SK-N-SH (cell line): ENCODE measurements around the gene NDUFS6. TPM values are rescaled to one million over a fixed set of nuclear protein-coding genes. Genes with fewer than 3 reads are reported as not detected.

ENCODE experiments used
- CTCF ChIA-PET: fragments of 300-600, 350-600 bp; formaldehyde crosslinking; extraction: SDS; loops from one replicate; lab custom pipeline; 2021; lab: Yijun Ruan, JAX
- POLR2A ChIA-PET: fragments of 350-600 bp; sonication (Branson Sonifier 250); formaldehyde crosslinking; extraction: SDS; loops from one replicate; lab custom pipeline; 2020; ENCODE audit warnings: antibody characterized with exemption, inconsistent platforms; lab: Yijun Ruan, JAX
- DNase-seq: peaks from one replicate; pipeline ENCODE4 v3.0.0; 2012
- H2AFZ ChIP-seq: fragments of 200-600 bp; sonication (generic); 2 replicates; pipeline ENCODE4 v1.8.1; 2016; ENCODE audit warnings: antibody characterized with exemption, mild to moderate bottlenecking, low read depth
- H3F3A ChIP-seq: fragments of 200-600 bp; sonication (generic); replicated peaks from 2 replicates; pipeline ENCODE3; 2016; ENCODE audit warnings: antibody characterized with exemption, mild to moderate bottlenecking; ENCODE audit not compliant: insufficient read depth
- H3K27ac ChIP-seq, 2 experiments: fragments of 200-500 bp in 1 of 2; fragments of 200-600 bp in 1 of 2; sonication (Bioruptor generic) in 1 of 2; sonication (generic), shearing (Covaris generic) in 1 of 2; 2 replicates each; pipeline versions ENCODE4 v1.5.1 to v1.6.1; 2014 to 2016; ENCODE audit warnings: low read depth in 2 of 2, inconsistent platforms in 1 of 2, low read length in 1 of 2, mild to moderate bottlenecking in 1 of 2, mixed read lengths in 1 of 2
- H3K27me3 ChIP-seq: fragments of 200-600 bp; sonication (generic), shearing (Covaris generic); 2 replicates; pipeline ENCODE4 v1.6.1; 2016; ENCODE audit warnings: mixed run types; ENCODE audit not compliant: insufficient read depth
- H3K36me3 ChIP-seq, 2 experiments: fragments of 200-500 bp in 1 of 2; fragments of 200-600 bp in 1 of 2; sonication (Bioruptor generic) in 1 of 2; sonication (generic) in 1 of 2; replicated peaks in 1 of 2; 2 replicates each; pipeline versions ENCODE3 to v1.5.1; 2014 to 2016; ENCODE audit warnings: low read length in 1 of 2, mild to moderate bottlenecking in 1 of 2; ENCODE audit not compliant: insufficient read depth in 2 of 2, control insufficient read depth in 1 of 2
- H3K4me1 ChIP-seq, 2 experiments: fragments of 200-500 bp in 1 of 2; fragments of 200-600 bp in 1 of 2; sonication (Bioruptor generic) in 1 of 2; sonication (generic), shearing (Covaris generic) in 1 of 2; 2 replicates each; pipeline versions ENCODE4 v1.5.1 to v1.6.1; 2014 to 2016; ENCODE audit warnings: low read depth in 1 of 2, low read length in 1 of 2, mixed run types in 1 of 2; ENCODE audit not compliant: insufficient read depth in 2 of 2, control insufficient read depth in 1 of 2
- H3K4me2 ChIP-seq: fragments of 200-600 bp; sonication (generic), shearing (Covaris generic); 2 replicates; pipeline ENCODE4 v1.6.1; 2017; ENCODE audit warnings: mixed run types
- H3K4me3 ChIP-seq, 2 experiments: fragments of 200-500 bp in 1 of 2; fragments of 200-600 bp in 1 of 2; sonication (Bioruptor generic) in 1 of 2; sonication (generic), shearing (Covaris generic) in 1 of 2; 2 replicates each; pipeline versions ENCODE4 v1.5.1 to v1.8.1; 2014 to 2016; ENCODE audit warnings: low read depth in 2 of 2, inconsistent platforms in 1 of 2, low read length in 1 of 2, mild to moderate bottlenecking in 1 of 2, mixed read lengths in 1 of 2, moderate library complexity in 1 of 2
- H3K79me2 ChIP-seq: fragments of 200-600 bp; sonication (generic); 2 replicates; pipeline ENCODE4 v1.8.1; 2017; ENCODE audit warnings: mild to moderate bottlenecking; ENCODE audit not compliant: insufficient read depth
- H3K9ac ChIP-seq: fragments of 200-600 bp; sonication (generic); 2 replicates; pipeline ENCODE4 v1.6.1; 2017; ENCODE audit warnings: mixed run types
- H3K9me2 ChIP-seq: fragments of 200-600 bp; sonication (generic); 2 replicates; pipeline ENCODE4 v1.6.1; 2017; ENCODE audit warnings: mixed run types
- H3K9me3 ChIP-seq: fragments of 200-600 bp; sonication (generic); 2 replicates; pipeline ENCODE4 v1.6.1; 2017; ENCODE audit warnings: mixed run types, mild to moderate bottlenecking, moderate library complexity
- H4K20me1 ChIP-seq: fragments of 200-600 bp; sonication (generic); 2 replicates; pipeline ENCODE4 v1.6.1; 2017; ENCODE audit warnings: mild to moderate bottlenecking, mixed run types; ENCODE audit not compliant: insufficient read depth
- CHD2 ChIP-seq: fragments of 150-350 bp; IDR thresholded peaks from 2 replicates; pipeline ENCODE4 v1.6.1; 2018; ENCODE audit warnings: low read length; ENCODE audit not compliant: partially characterized antibody
- ELF1 ChIP-seq: IDR thresholded peaks from 2 replicates; pipeline ENCODE4 v1.4.0; 2012
- FOXM1 ChIP-seq: IDR thresholded peaks from 2 replicates; pipeline ENCODE4 v1.4.0; 2012; ENCODE audit warnings: low read depth, mild to moderate bottlenecking
- GABPA ChIP-seq: IDR thresholded peaks from 2 replicates; pipeline ENCODE4 v1.4.0; 2012; ENCODE audit warnings: low read depth, mild to moderate bottlenecking
- GATA2 ChIP-seq: sonication (generic); formaldehyde crosslinking; IDR thresholded peaks from 2 replicates; pipeline ENCODE4 v1.5.0; 2020; ENCODE audit warnings: mild to moderate bottlenecking, missing genetic modification reagents
- NRF1 ChIP-seq: IDR thresholded peaks from 2 replicates; pipeline ENCODE4 v1.6.1; 2012; ENCODE audit warnings: low read depth, mild to moderate bottlenecking, low read length
- RAD21 ChIP-seq: IDR thresholded peaks from 2 replicates; pipeline ENCODE4 v1.6.1; 2012; ENCODE audit warnings: mild to moderate bottlenecking, low read length
- RFX5 ChIP-seq: IDR thresholded peaks from 2 replicates; pipeline ENCODE4 v1.6.1; 2012; ENCODE audit warnings: mild to moderate bottlenecking, improper control_type of control experiment, low read length
- SIN3A ChIP-seq: IDR thresholded peaks from 2 replicates; pipeline ENCODE4 v1.6.1; 2012; ENCODE audit warnings: low read depth, mild to moderate bottlenecking, low read length, moderate library complexity, borderline replicate concordance
- SMC3 ChIP-seq: IDR thresholded peaks from 2 replicates; pipeline ENCODE4 v1.6.1; 2012; ENCODE audit warnings: low read depth, low read length, improper control_type of control experiment
- TCF12 ChIP-seq: IDR thresholded peaks from 2 replicates; pipeline ENCODE4 v1.4.0; 2012
- TEAD4 ChIP-seq: IDR thresholded peaks from 2 replicates; pipeline ENCODE4 v1.4.0; 2012; ENCODE audit warnings: mild to moderate bottlenecking, borderline replicate concordance; ENCODE audit not compliant: insufficient read depth
- YY1 ChIP-seq: IDR thresholded peaks from 2 replicates; pipeline ENCODE4 v1.4.0; 2012; ENCODE audit warnings: low read depth, mild to moderate bottlenecking
- WGBS: methylation state at CpG from one replicate; pipeline ENCODE4 v1.1.6; 2017; ENCODE audit warnings: low lambda C conversion rate; 5-methylcytosine and 5-hydroxymethylcytosine counted together
- polyA plus RNA-seq, 3 experiments: library from polyadenylated mRNA; depleted of rRNA; stranded (reverse); fragments of >200 nt; gene quantifications; 2 replicates each; pipeline ENCODE4 v1.2.3, GENCODE V29; 2012
- TF ChIP-seq, protein P1 (sequence below): IDR thresholded peaks from 2 replicates; pipeline ENCODE4 v1.4.0; 2012; ENCODE audit warnings: low read depth, borderline replicate concordance

Gene NDUFS6
- polyA plus RNA-seq, 1 of the 3 experiments (the other 2 are of a cell fraction) = 316 TPM

DNA sequence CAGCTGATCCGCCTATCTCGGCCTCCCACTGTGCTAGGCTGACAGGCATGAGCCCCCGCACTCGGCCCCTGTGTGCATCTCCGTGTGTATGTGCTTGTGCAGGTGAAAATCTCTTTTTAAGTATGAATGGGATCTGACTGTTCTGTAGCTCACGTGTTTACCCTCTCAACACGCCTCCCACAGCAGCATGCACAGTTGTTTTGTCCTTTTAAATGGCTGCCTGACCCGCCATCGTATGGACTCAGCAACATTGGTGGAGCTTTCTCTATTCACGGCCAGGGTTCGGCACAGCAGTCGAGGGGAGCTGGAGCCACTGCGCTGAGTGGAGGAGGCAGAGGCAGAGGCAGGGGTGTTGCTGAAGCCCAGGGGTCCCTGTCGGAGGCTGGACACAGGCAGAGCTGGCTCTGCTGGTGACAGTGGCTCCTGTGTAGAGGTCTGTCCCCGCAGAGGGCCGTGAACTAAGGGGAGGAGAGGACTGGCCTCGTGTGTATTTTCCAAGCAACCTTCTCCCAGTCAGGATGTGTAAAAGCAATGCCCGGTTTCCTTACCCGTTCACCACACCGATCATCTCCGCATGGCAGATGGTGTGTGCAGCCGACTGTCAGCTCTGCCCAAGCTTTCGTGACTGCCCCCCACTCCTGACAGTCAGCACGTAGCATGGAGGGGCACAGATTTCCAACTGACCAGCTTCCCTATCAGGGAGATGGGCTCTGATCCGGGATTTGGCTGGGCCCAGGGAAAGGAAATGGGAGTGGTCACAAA, 38.9 kb upstream of the NDUFS6 start:
- no peak overlapping the region for H3K4me2 ChIP-seq
- peaks cover 80% of the 10 kb centered on the region for H3K27me3 ChIP-seq
- H3F3A ChIP-seq = no peaks in the 10 kb centered on the region
- no peak overlapping the region for H3K9ac ChIP-seq
- CTCF ChIA-PET = interaction anchor here (1.3 to 2.8 kb wide), 4 partner anchors 9 to 278 kb away, joined by 6 to 13 read pairs (median 11); no protein-coding TSS in a partner anchor
- no peaks in the 10 kb centered on the region for H3K4me1 ChIP-seq
- no peaks in the 10 kb centered on the region for H3K9me3 ChIP-seq
- H2AFZ ChIP-seq = no peak overlapping the region
- H3K79me2 ChIP-seq = no peaks in the 10 kb centered on the region
- no peaks in the 10 kb centered on the region for H3K36me3 ChIP-seq
- no peak overlapping the region for H3K4me3 ChIP-seq
- no peak overlapping the region for H3K27ac ChIP-seq
- no peak for DNase-seq
- no peaks in the 10 kb centered on the region for H3K9me2 ChIP-seq
- H4K20me1 ChIP-seq = no peaks in the 10 kb centered on the region
- WGBS = 21% methylated on average over 22 of the region's 25 CpGs
- TF ChIP-seq RAD21 (no peak), GABPA (no peak), FOXM1 (no peak), CHD2 (no peak)
- POLR2A ChIA-PET = no interaction called here

DNA sequence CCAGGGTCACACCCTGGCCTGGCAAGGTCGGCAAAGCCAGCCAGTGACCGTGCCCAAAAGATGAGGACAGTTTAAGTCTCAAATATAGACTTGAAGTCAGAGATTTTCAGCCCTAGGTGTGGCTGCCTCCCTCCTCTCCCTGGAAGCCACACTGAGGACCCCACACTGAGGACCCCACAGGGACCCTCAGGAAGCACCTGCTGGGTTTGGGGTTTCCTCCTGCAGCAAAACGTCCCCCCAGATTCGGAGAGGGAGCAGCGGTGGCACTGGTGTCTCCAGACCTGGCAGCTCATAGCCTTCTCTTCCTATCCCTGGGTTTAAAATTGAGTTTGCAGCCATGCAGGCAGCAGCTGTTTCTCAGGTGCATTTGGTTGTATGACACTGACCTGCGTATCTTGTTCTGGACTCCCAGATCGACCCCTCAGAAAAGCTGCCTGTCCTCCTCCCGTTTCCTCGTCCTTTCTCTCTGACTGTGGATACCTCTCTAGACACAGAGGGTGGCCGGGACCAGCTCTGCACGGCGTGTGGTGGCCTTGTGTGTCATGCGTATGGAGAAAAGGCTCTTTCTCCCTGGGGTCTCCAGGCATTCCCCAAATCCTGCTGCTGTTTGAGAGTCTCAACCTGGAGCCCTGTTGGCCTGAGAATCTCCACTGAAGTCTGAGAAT, 38.2 kb upstream of the NDUFS6 start:
- Histone ChIP-seq H3F3A (no peaks in the 10 kb centered on the region), H2AFZ (no peak overlapping the region), H3K9me3 (no peaks in the 10 kb centered on the region), H3K9ac (no peak overlapping the region), H3K27me3 (peaks cover 84% of the 10 kb centered on the region), H3K79me2 (no peaks in the 10 kb centered on the region), H3K27ac (no peak overlapping the region), H3K36me3 (no peaks in the 10 kb centered on the region), H3K4me1 (no peaks in the 10 kb centered on the region), H4K20me1 (no peaks in the 10 kb centered on the region), H3K4me2 (no peak overlapping the region), H3K9me2 (no peaks in the 10 kb centered on the region), H3K4me3 (peak overlapping the region in 1 of 2 experiments; percentile 14; a peak in 1 of 4 replicates)
- ChIA-PET CTCF (interaction anchor here (0.6 to 2.8 kb wide), 17 partner anchors 10 to 281 kb away, joined by 3 to 13 read pairs (median 4); no protein-coding TSS in a partner anchor), POLR2A (no interaction called here)
- TF ChIP-seq SIN3A (no peak), TEAD4 (no peak), YY1 (no peak), SMC3 (no peak), RFX5 (no peak), ELF1 (no peak), NRF1 (no peak), CHD2 (no peak), TCF12 (no peak), GATA2 (CRISPR knock-in tag) (no peak)
- TF ChIP-seq, protein P1, sequence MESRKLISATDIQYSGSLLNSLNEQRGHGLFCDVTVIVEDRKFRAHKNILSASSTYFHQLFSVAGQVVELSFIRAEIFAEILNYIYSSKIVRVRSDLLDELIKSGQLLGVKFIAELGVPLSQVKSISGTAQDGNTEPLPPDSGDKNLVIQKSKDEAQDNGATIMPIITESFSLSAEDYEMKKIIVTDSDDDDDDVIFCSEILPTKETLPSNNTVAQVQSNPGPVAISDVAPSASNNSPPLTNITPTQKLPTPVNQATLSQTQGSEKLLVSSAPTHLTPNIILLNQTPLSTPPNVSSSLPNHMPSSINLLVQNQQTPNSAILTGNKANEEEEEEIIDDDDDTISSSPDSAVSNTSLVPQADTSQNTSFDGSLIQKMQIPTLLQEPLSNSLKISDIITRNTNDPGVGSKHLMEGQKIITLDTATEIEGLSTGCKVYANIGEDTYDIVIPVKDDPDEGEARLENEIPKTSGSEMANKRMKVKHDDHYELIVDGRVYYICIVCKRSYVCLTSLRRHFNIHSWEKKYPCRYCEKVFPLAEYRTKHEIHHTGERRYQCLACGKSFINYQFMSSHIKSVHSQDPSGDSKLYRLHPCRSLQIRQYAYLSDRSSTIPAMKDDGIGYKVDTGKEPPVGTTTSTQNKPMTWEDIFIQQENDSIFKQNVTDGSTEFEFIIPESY = no peak
- DNase-seq = no peak
- WGBS = 22% methylated on average over 13 of the region's 13 CpGs
